A549 (cell line): ENCODE measurements around the gene SARDH.

Source experiments
- BHLHE40 ChIP-seq: IDR thresholded peaks from 2 replicates; pipeline ENCODE4 v1.6.1; 2012; ENCODE audit warnings: low read depth, low read length, inconsistent platforms
- CBX8 ChIP-seq: fragments of 200-600 bp; sonication (generic); IDR thresholded peaks from 2 replicates; pipeline ENCODE4 v1.6.1; 2016
- CHD2 ChIP-seq: fragments of 150-350 bp; IDR thresholded peaks from 2 replicates; pipeline ENCODE4 v1.6.1; 2014; ENCODE audit warnings: low read length; ENCODE audit not compliant: partially characterized antibody
- HOXA7 ChIP-seq: fragments of 250-450 bp; sonication (Bioruptor Pico); IDR thresholded peaks from 2 replicates; pipeline ENCODE4 v1.5.0; 2020; ENCODE audit warnings: mild to moderate bottlenecking, moderate library complexity
- RNF2 ChIP-seq: fragments of 200-600 bp; sonication (generic); IDR thresholded peaks from 2 replicates; pipeline ENCODE4 v1.6.1; 2016; ENCODE audit warnings: low read depth, mild to moderate bottlenecking, antibody characterized with exemption, moderate library complexity, borderline replicate concordance
- SMC3 ChIP-seq: fragments of >200 bp; sonication (Bioruptor Twin); formaldehyde crosslinking; IDR thresholded peaks from 3 replicates; pipeline ENCODE4 v1.6.1; 2018; ENCODE audit warnings: inconsistent platforms
- ZSCAN20 ChIP-seq: fragments of 250-450 bp; sonication (Bioruptor Pico); IDR thresholded peaks from 2 replicates; pipeline ENCODE4 v1.8.0; 2022; ENCODE audit warnings: mild to moderate bottlenecking, moderate library complexity
- TF ChIP-seq, protein P1 (sequence below): fragments of 200-600 bp; sonication (generic); IDR thresholded peaks from 2 replicates; pipeline ENCODE4 v1.6.1; 2016; ENCODE audit warnings: antibody characterized with exemption, mild to moderate bottlenecking, moderate library complexity
- TF ChIP-seq, protein P2 (sequence below): fragments of >200 bp; sonication (Bioruptor Twin); formaldehyde crosslinking; IDR thresholded peaks from 3 replicates; pipeline ENCODE4 v1.5.1; 2016

DNA sequence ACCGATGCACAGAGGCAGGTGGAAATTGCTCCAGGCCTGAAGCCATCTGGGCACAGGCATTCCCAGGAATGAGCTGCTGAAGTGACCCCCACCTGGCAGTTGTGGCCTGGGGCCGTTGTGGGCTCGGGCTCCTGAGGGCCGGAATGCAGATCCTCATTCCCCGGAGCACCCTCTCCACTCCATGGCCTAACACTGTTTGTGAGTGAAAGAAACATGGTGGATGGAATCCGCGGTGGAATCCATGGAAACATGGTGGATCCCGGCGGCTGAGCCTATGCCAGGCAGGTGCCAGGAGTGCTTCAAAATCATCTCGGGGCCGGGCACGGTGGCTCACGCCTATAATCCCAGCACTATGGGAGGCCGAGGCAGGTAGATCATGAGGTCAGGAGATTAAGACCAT is 3.6 kb upstream of the SARDH start:
- TF ChIP-seq RNF2 (no peak), CHD2 (no peak), HOXA7 (CRISPR knock-in tag) (no peak), ZSCAN20 (CRISPR knock-in tag) (no peak), CBX8 (no peak), BHLHE40 (no peak), SMC3 (no peak)
- TF ChIP-seq, protein P1, sequence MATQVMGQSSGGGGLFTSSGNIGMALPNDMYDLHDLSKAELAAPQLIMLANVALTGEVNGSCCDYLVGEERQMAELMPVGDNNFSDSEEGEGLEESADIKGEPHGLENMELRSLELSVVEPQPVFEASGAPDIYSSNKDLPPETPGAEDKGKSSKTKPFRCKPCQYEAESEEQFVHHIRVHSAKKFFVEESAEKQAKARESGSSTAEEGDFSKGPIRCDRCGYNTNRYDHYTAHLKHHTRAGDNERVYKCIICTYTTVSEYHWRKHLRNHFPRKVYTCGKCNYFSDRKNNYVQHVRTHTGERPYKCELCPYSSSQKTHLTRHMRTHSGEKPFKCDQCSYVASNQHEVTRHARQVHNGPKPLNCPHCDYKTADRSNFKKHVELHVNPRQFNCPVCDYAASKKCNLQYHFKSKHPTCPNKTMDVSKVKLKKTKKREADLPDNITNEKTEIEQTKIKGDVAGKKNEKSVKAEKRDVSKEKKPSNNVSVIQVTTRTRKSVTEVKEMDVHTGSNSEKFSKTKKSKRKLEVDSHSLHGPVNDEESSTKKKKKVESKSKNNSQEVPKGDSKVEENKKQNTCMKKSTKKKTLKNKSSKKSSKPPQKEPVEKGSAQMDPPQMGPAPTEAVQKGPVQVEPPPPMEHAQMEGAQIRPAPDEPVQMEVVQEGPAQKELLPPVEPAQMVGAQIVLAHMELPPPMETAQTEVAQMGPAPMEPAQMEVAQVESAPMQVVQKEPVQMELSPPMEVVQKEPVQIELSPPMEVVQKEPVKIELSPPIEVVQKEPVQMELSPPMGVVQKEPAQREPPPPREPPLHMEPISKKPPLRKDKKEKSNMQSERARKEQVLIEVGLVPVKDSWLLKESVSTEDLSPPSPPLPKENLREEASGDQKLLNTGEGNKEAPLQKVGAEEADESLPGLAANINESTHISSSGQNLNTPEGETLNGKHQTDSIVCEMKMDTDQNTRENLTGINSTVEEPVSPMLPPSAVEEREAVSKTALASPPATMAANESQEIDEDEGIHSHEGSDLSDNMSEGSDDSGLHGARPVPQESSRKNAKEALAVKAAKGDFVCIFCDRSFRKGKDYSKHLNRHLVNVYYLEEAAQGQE, result no peak
- TF ChIP-seq, protein P2, sequence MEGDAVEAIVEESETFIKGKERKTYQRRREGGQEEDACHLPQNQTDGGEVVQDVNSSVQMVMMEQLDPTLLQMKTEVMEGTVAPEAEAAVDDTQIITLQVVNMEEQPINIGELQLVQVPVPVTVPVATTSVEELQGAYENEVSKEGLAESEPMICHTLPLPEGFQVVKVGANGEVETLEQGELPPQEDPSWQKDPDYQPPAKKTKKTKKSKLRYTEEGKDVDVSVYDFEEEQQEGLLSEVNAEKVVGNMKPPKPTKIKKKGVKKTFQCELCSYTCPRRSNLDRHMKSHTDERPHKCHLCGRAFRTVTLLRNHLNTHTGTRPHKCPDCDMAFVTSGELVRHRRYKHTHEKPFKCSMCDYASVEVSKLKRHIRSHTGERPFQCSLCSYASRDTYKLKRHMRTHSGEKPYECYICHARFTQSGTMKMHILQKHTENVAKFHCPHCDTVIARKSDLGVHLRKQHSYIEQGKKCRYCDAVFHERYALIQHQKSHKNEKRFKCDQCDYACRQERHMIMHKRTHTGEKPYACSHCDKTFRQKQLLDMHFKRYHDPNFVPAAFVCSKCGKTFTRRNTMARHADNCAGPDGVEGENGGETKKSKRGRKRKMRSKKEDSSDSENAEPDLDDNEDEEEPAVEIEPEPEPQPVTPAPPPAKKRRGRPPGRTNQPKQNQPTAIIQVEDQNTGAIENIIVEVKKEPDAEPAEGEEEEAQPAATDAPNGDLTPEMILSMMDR, result no peak
